Measurements from ENCODE around the gene GMPPB.

The GMPPB gene

DNA sequence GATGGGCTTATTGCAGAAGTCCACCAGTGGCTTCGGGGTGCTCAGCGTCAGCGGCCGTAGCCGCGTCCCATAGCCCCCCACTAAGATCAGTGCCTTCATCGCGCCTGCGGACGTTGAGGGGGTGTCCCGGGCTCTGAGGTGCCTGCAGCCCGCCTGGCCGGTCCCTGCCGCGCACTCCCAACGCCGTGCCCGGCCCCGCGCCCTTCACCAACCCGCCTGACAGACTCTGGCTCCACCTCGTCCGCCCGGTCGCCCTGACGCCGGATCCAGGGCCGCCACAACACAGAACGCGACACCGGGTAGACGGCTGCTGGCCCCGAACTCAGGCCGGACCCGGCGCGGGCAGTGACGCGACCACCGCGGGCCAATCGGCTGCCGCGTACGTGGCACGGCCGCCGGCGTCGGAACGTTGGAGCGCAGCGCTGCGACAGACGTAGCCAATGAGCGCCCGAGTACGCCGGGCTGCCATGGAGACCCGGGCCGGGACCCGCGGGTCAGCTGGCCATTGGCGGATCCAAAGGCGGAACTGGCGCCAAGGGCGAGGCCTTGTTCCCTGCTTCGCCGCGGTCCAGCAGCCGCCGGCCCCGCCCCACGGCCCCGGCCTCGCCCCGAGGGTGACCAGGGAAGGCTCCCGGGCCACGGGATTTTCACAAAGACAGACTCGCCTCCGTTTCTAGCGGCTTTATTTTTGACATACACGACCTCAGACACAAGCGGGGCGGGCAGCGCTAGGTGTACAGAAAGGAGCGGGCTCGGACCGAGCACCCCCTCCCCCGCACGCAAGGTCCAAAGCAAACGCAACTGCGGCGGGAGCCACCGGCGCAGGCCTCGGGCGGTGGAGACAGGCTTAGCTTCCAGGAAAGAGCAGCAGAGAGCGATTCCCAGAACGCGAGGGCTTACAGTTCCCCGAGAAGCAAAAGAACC lies at the start of gene GMPPB:
TSS of gene GMPPB (minus strand) at position 324 of the 924 bp plus-strand sequence. CDS start at position 99, 225 bp downstream.
- Histone ChIP-seq H3K36me3 (peaks cover 62% of the 10 kb centered on the region), H3K27ac (peak within 1 kb of the TSS; percentile 87), H3K4me3 (ENCODE audit: low read depth in 1 of 2, low read length in 1 of 2) (peak within 1 kb of the TSS; percentile 73 to 95), H3K9me3 (no peaks in the 10 kb centered on the region), H3K4me1 (ENCODE audit: control insufficient read depth in 1 of 2, insufficient read depth in 1 of 2, low read depth in 1 of 2, low read length in 1 of 2) (peaks cover 29 to 31% of the 10 kb centered on the region in 2 experiments), H3K27me3 (peaks cover 4% of the 10 kb centered on the region)
- TF ChIP-seq, protein P1, sequence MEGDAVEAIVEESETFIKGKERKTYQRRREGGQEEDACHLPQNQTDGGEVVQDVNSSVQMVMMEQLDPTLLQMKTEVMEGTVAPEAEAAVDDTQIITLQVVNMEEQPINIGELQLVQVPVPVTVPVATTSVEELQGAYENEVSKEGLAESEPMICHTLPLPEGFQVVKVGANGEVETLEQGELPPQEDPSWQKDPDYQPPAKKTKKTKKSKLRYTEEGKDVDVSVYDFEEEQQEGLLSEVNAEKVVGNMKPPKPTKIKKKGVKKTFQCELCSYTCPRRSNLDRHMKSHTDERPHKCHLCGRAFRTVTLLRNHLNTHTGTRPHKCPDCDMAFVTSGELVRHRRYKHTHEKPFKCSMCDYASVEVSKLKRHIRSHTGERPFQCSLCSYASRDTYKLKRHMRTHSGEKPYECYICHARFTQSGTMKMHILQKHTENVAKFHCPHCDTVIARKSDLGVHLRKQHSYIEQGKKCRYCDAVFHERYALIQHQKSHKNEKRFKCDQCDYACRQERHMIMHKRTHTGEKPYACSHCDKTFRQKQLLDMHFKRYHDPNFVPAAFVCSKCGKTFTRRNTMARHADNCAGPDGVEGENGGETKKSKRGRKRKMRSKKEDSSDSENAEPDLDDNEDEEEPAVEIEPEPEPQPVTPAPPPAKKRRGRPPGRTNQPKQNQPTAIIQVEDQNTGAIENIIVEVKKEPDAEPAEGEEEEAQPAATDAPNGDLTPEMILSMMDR (IDR thresholded peaks at IDR 0.05): peak; percentile 12

DNA sequence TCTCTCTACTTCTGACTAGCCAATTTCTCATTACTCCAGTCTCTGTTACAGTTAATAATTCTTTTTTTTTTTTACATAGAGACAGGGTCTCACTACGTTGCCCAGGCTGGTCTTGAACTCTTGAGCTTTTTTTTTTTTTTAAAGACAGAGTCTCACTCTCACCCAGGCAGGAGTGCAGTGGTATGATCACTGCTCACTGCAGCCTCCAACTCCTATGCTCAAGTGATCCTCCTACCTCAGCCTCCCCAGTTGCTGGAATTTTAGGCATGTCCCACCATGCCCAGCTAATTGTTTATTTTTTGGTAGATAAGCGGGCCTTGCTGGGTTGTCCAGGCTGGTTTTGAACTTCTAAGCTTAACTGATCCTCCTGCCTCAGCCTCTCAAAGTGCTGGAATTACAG lies 49.0 kb upstream of the GMPPB start:
- Histone ChIP-seq H3K9me3 (no peaks in the 10 kb centered on the region), H3K4me1 (ENCODE audit: control insufficient read depth in 1 of 2, insufficient read depth in 1 of 2, low read depth in 1 of 2, low read length in 1 of 2) (no peaks in the 10 kb centered on the region), H3K4me3 (ENCODE audit: low read depth in 1 of 2, low read length in 1 of 2) (no peak overlapping the region), H3K27ac (no peak overlapping the region), H3K27me3 (no peaks in the 10 kb centered on the region), H3K36me3 (peaks cover 36% of the 10 kb centered on the region)
- TF ChIP-seq, protein P1 (IDR thresholded peaks at IDR 0.05): no peak

DNA sequence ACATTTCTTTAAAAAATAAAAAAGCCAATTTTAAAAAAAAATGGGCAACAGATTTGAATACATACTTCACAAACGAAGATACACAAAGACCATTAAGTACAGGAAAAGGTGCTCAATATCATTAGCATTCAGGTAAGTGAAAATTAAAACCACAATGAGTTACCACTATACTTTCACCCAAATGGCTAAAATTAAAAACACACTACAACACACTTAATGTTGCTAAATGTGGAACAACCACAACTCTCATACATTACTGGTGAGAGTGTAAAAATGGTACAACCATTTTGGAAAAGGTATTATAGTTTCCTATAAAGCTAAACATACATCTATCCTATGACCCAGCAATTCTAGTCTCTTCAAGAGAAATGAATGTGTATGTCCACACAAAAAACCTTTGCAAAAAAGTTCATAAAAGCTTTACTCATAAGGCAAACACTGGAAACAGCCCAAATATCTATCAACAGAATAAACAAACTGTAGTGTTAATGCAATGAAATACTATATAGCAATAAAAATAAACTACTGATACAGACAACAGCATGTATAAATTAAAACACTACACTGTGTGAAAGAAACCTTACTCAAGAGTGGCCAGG lies 47.7 kb upstream of the GMPPB start:
- Histone ChIP-seq H3K4me1 (ENCODE audit: control insufficient read depth in 1 of 2, insufficient read depth in 1 of 2, low read depth in 1 of 2, low read length in 1 of 2) (no peaks in the 10 kb centered on the region), H3K27ac (no peak overlapping the region), H3K9me3 (no peaks in the 10 kb centered on the region), H3K27me3 (no peaks in the 10 kb centered on the region), H3K36me3 (peaks cover 29% of the 10 kb centered on the region), H3K4me3 (ENCODE audit: low read depth in 1 of 2, low read length in 1 of 2) (no peak overlapping the region)
- TF ChIP-seq, protein P1 (IDR thresholded peaks at IDR 0.05): no peak

DNA sequence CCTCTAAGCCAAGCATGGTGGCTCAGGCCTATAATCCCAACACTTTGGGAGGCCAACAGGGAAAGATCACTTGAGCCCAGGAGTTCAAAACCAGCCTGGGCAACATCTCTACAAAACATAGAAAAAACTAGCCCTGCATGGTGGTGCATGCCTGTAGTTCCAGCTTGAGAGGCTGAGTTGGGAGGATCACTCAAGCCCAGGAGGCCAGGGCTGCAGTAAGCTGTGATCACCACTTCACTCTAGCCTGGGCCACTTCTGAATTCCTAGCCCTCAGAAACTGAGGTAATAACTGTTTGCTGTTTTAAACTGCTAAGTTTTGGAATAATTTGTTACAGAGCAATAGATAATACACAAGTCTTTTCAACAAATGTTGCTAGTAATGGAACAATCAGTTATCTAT lies 46.2 kb upstream of the GMPPB start:
- TF ChIP-seq, protein P1 (IDR thresholded peaks at IDR 0.05): no peak
- Histone ChIP-seq H3K27me3 (no peaks in the 10 kb centered on the region), H3K4me1 (ENCODE audit: control insufficient read depth in 1 of 2, insufficient read depth in 1 of 2, low read depth in 1 of 2, low read length in 1 of 2) (no peaks in the 10 kb centered on the region), H3K36me3 (peaks cover 28% of the 10 kb centered on the region), H3K9me3 (no peaks in the 10 kb centered on the region), H3K4me3 (ENCODE audit: low read depth in 1 of 2, low read length in 1 of 2) (no peak overlapping the region), H3K27ac (no peak overlapping the region)

DNA sequence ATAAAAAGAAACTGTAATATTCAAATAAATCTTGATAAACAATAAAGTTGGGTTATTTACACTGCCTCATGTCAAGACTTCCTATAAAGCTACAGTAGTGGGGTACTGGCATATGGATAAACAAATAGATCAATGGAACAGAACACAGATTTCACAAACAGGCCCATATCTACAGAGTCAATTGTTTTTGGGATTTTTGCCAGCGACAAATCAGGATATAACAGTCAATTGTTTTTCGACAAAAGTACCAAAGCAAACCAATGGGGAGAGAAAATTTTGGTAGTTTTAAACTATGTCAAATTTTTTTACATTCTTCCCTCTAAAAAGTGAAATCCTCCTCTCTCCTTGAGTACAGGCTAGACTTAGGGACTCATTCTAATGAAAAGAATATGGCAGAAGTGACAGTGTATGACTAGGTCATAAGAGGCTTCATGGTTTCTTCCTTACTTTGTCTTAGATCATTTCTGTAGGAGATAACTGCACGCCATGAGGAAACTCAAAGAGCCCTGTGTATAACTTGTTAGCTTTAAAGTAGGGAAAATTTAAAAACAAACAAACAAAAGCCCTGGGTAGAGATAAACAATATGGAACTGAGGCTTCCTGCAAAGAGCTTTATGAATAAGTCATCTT lies 45.6 kb upstream of the GMPPB start:
- Histone ChIP-seq H3K36me3 (peaks cover 28% of the 10 kb centered on the region), H3K9me3 (no peaks in the 10 kb centered on the region), H3K4me3 (ENCODE audit: low read depth in 1 of 2, low read length in 1 of 2) (no peak overlapping the region), H3K27me3 (no peaks in the 10 kb centered on the region), H3K27ac (no peak overlapping the region), H3K4me1 (ENCODE audit: control insufficient read depth in 1 of 2, insufficient read depth in 1 of 2, low read depth in 1 of 2, low read length in 1 of 2) (no peaks in the 10 kb centered on the region)
- TF ChIP-seq, protein P1 (IDR thresholded peaks at IDR 0.05): no peak

Data from neutrophil (primary cell).